GM12891 (cell line): Measurements from ENCODE around the gene LRP1B.

Source experiments
- PAX5 ChIP-seq: IDR thresholded peaks from 2 replicates; pipeline ENCODE4 v1.6.1; 2011; ENCODE audit warnings: low read length, moderate library complexity, mild to moderate bottlenecking; ENCODE audit not compliant: insufficient read depth, severe bottlenecking
- POLR2A ChIP-seq: IDR thresholded peaks from 2 replicates; pipeline ENCODE4 v1.6.1; 2011; ENCODE audit warnings: low read depth, low read length, control low read depth
- POLR2AphosphoS5 ChIP-seq: IDR thresholded peaks from 2 replicates; pipeline ENCODE4 v1.6.1; 2011; ENCODE audit warnings: low read depth, low read length, control low read depth
- POU2F2 ChIP-seq: IDR thresholded peaks from 2 replicates; pipeline ENCODE4 v1.6.1; 2011; ENCODE audit warnings: low read depth, mild to moderate bottlenecking, control low read depth, low read length, moderate library complexity
- SPI1 ChIP-seq: IDR thresholded peaks from 2 replicates; pipeline ENCODE4 v1.6.1; 2011; ENCODE audit warnings: low read depth, low read length, control low read depth
- TAF1 ChIP-seq: IDR thresholded peaks from 2 replicates; pipeline ENCODE4 v1.6.1; 2011; ENCODE audit warnings: low read depth, low read length, control low read depth

DNA sequence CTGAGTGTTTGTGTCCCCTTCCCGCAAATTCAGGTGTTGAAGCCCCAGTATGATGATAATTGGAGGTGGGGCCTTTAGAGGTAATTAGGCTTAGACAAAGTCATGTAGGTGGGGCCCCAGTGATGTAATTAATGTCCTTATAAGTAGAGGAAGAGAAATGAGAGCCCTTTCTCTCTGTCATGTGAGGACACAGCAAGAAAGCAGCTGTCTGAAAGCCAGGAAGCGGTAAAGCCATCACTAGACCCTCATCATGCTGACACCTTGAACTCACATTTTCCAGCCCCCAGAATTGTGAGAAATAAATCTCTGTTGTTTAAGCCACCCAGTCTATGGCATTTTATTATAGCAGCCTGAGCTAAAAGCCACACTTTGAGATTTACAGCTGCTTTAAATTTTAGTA, 1580.0 kb downstream of the LRP1B start:
- TF ChIP-seq SPI1 (no peak), TAF1 (no peak), PAX5 (no peak), POLR2A (no peak), POLR2AphosphoS5 (no peak), POU2F2 (no peak)
